A549 (cell line): Measurements from ENCODE around the gene CSTB. TPM values are rescaled to one million over a fixed set of nuclear protein-coding genes. Genes with fewer than 3 reads are reported as not detected.

Source experiments
- ATAC-seq, 2 experiments: fragments of 200-7000 bp in 1 of 2; fragments of >200 bp in 1 of 2; cut with Nextera tagmentation in 1 of 2; cut with Tn5 transposase in 1 of 2; 3 replicates each; pipeline versions ENCODE4 v1.8.0 to v1.9.1; 2018 to 2020; ENCODE audit warnings: mild to moderate bottlenecking in 1 of 2, moderate library complexity in 1 of 2
- CTCF ChIA-PET: fragments of 300-600 bp; sonication (Branson Sonifier 250); formaldehyde crosslinking; extraction: SDS; loops from one replicate; lab custom pipeline; 2021; ENCODE audit warnings: antibody characterized with exemption, inconsistent platforms; lab: Yijun Ruan, JAX
- POLR2A ChIA-PET: fragments of 350-600 bp; formaldehyde crosslinking; extraction: SDS; loops from one replicate; lab custom pipeline; 2021; ENCODE audit warnings: antibody characterized with exemption, inconsistent platforms; lab: Yijun Ruan, JAX
- DNase-seq, 2 experiments: peaks; one replicate each; pipeline versions ENCODE4 v3.0.0 to v3.0.0-alpha.2; 2011 to 2016; ENCODE audit warnings: low read depth in 1 of 2, low spot score in 1 of 2
- FAIRE-seq: peaks from 2 replicates; lab custom pipeline; 2011; peaks lifted over from hg19 to GRCh38; lab: Jason Lieb, UNC
- H3K27ac ChIP-seq, 2 experiments: fragments of >200 bp; sonication (Bioruptor Twin); formaldehyde crosslinking; 3 replicates each; pipeline ENCODE4 v1.5.1; 2016 to 2017
- H3K4me1 ChIP-seq: fragments of >200 bp; sonication (Bioruptor Twin); formaldehyde crosslinking; 3 replicates; pipeline ENCODE4 v1.6.1; 2016
- H3K4me2 ChIP-seq: fragments of >200 bp; sonication (Bioruptor Twin); formaldehyde crosslinking; 3 replicates; pipeline ENCODE4 v1.6.1; 2016
- H3K4me3 ChIP-seq: fragments of >200 bp; sonication (Bioruptor Twin); formaldehyde crosslinking; 3 replicates; pipeline ENCODE4 v1.5.1; 2016
- H3K9me3 ChIP-seq: fragments of >200 bp; sonication (Bioruptor Twin); formaldehyde crosslinking; 3 replicates; pipeline ENCODE4 v1.6.1; 2016
- ATOH8 ChIP-seq: fragments of 250-450 bp; sonication (Bioruptor Pico); IDR thresholded peaks from 2 replicates; pipeline ENCODE4 v1.5.0; 2020; ENCODE audit warnings: low read depth, mild to moderate bottlenecking, moderate library complexity
- CBX2 ChIP-seq: fragments of 200-600 bp; sonication (generic); IDR thresholded peaks from 2 replicates; pipeline ENCODE4 v1.6.1; 2016; ENCODE audit warnings: low read depth, mild to moderate bottlenecking, borderline replicate concordance
- CHD4 ChIP-seq: fragments of 200-600 bp; sonication (generic); IDR thresholded peaks from 2 replicates; pipeline ENCODE4 v1.6.1; 2016; ENCODE audit warnings: antibody characterized with exemption, mild to moderate bottlenecking, borderline replicate concordance
- CTCF ChIP-seq: fragments of >200 bp; sonication (Bioruptor Twin); formaldehyde crosslinking; IDR thresholded peaks from 3 replicates; pipeline ENCODE4 v1.5.1; 2016
- EHF ChIP-seq: fragments of 250-450 bp; sonication (Bioruptor Pico); IDR thresholded peaks from 2 replicates; pipeline ENCODE4 v1.5.0; 2020; ENCODE audit warnings: mild to moderate bottlenecking
- ELK1 ChIP-seq: fragments of 150-350 bp; IDR thresholded peaks from 2 replicates; pipeline ENCODE4 v1.6.1; 2014; ENCODE audit warnings: low read depth, mild to moderate bottlenecking, low read length
- HES2 ChIP-seq: fragments of >200 bp; sonication (Bioruptor Twin); formaldehyde crosslinking; IDR thresholded peaks from 2 replicates; pipeline ENCODE4 v1.6.1; 2016
- HMGXB4 ChIP-seq: fragments of 250-450 bp; sonication (Bioruptor Pico); IDR thresholded peaks from 2 replicates; pipeline ENCODE4 v1.5.0; 2021; ENCODE audit warnings: mild to moderate bottlenecking, moderate library complexity, borderline replicate concordance
- HOXB13 ChIP-seq: fragments of 250-450 bp; sonication (Bioruptor Pico); IDR thresholded peaks from 2 replicates; pipeline ENCODE4 v1.5.0; 2020; ENCODE audit warnings: low read depth, mild to moderate bottlenecking, moderate library complexity
- JUN ChIP-seq, 2 experiments: fragments of >200 bp; sonication (Bioruptor Twin); formaldehyde crosslinking; IDR thresholded peaks; 2 replicates in 1 of 2; 3 replicates in 1 of 2; pipeline ENCODE4 v1.6.1; 2016 to 2017
- MAX ChIP-seq: IDR thresholded peaks from 2 replicates; pipeline ENCODE4 v1.6.1; 2012
- MAZ ChIP-seq: fragments of 150-350 bp; IDR thresholded peaks from 2 replicates; pipeline ENCODE4 v1.6.1; 2014; ENCODE audit warnings: antibody characterized with exemption, low read depth, low read length, borderline replicate concordance
- NFE2L2 ChIP-seq: fragments of 150-350 bp; conservative IDR thresholded peaks from 2 replicates; pipeline ENCODE4 v1.6.1; 2014; ENCODE audit warnings: low read length
- POLR2AphosphoS2 ChIP-seq: conservative IDR thresholded peaks from 2 replicates; pipeline ENCODE4 v1.6.1; 2012; ENCODE audit warnings: low read length, improper control_type of control experiment, inconsistent platforms
- RAD21 ChIP-seq, 2 experiments: fragments of >200 bp in 1 of 2; sonication (Bioruptor Twin) in 1 of 2; formaldehyde crosslinking in 1 of 2; IDR thresholded peaks in 1 of 2; conservative IDR thresholded peaks in 1 of 2; 2 replicates in 1 of 2; 3 replicates in 1 of 2; pipeline ENCODE4 v1.6.1; 2012 to 2018; ENCODE audit warnings: inconsistent platforms in 1 of 2
- RARB ChIP-seq: fragments of 250-450 bp; sonication (Bioruptor Pico); IDR thresholded peaks from 2 replicates; pipeline ENCODE4 v1.8.0; 2021; ENCODE audit warnings: mild to moderate bottlenecking, moderate library complexity
- RNF2 ChIP-seq: fragments of 200-600 bp; sonication (generic); IDR thresholded peaks from 2 replicates; pipeline ENCODE4 v1.6.1; 2016; ENCODE audit warnings: low read depth, mild to moderate bottlenecking, antibody characterized with exemption, moderate library complexity, borderline replicate concordance
- TFCP2L1 ChIP-seq: fragments of 250-450 bp; sonication (Bioruptor Pico); IDR thresholded peaks from 2 replicates; pipeline ENCODE4 v1.5.0; 2021; ENCODE audit warnings: mild to moderate bottlenecking
- WGBS: methylation state at CpG from one replicate; pipeline ENCODE4 v1.1.6; 2017; ENCODE audit errors: missing lambda C conversion rate; 5-methylcytosine and 5-hydroxymethylcytosine counted together
- polyA plus RNA-seq, 4 experiments: library from polyadenylated mRNA; depleted of rRNA in 3 of 4; stranded (reverse); fragments of >200 nt; fragmentation: RNase III in 1 of 4; extraction: RNeasy Plus Mini Kit Qiagen cat#74134 plus additional on column Dnase treatment in 1 of 4; gene quantifications; 2 replicates in 3 of 4; 3 replicates in 1 of 4; pipeline ENCODE4 v1.2.3, GENCODE V29; 2011 to 2017

CSTB gene
- polyA plus RNA-seq, 2 of the 4 experiments (the other 2 are of a cell fraction) = 42.9 to 101 TPM

GRCh38 chr21:43734928-43735229, 41.2 kb downstream of the CSTB start:
- Histone ChIP-seq H3K4me1 (peaks cover 94% of the 10 kb centered on the region), H3K27ac (peak overlapping the region in 1 of 2 experiments; percentile 99; a peak in 4 of 6 replicates), H3K9me3 (no peaks in the 10 kb centered on the region), H3K4me3 (no peak overlapping the region), H3K4me2 (no peak overlapping the region)
- no peak for FAIRE-seq
- no peak for DNase-seq
- TF ChIP-seq ELK1 = no peak
- no peak for TF ChIP-seq CHD4
- no peak for TF ChIP-seq TFCP2L1 (CRISPR knock-in tag)
- TF ChIP-seq HOXB13 = no peak
- TF ChIP-seq JUN (IDR thresholded peaks at IDR 0.05) = no peak
- TF ChIP-seq RNF2 = no peak
- no peak for TF ChIP-seq MAZ
- no peak for TF ChIP-seq CTCF
- no peak for TF ChIP-seq RARB (CRISPR knock-in tag)
- TF ChIP-seq ATOH8 (CRISPR knock-in tag) = no peak
- no peak for TF ChIP-seq EHF (CRISPR knock-in tag)
- TF ChIP-seq NFE2L2 = no peak
- WGBS = 88% methylated on average over 7 of the region's 9 CpGs
- POLR2A ChIA-PET = no interaction called here
- no peak for ATAC-seq
- CTCF ChIA-PET = interaction anchor here (1.5 kb wide), 1 partner anchor 22 kb away, joined by 3 read pairs; no protein-coding TSS in a partner anchor

- ATAC-seq = peak in 1 of 2 experiments; percentile 6; a peak in 2 of 6 replicates
- DNase-seq = no peak
- peaks cover 94% of the 10 kb centered on the region for H3K4me1 ChIP-seq
- peak overlapping the region; percentile 93; the same call in 2 of the 3 replicates for H3K4me2 ChIP-seq
- CTCF ChIA-PET = interaction anchor here (1.5 kb wide), 1 partner anchor 21 kb away, joined by 3 read pairs; no protein-coding TSS in a partner anchor
- 88% methylated on average over 16 of the region's 25 CpGs for WGBS
- POLR2A ChIA-PET = no interaction called here
- FAIRE-seq = no peak
- TF ChIP-seq HMGXB4 (no peak), CBX2 (no peak)
- H3K9me3 ChIP-seq = no peaks in the 10 kb centered on the region
- peak overlapping the region; percentile 43 to 99; a peak in 4 of 6 replicates for H3K27ac ChIP-seq
- no peak overlapping the region for H3K4me3 ChIP-seq
These were observed 41.8 kb downstream of the CSTB start for GRCh38 chr21:43734131-43734927.

- FAIRE-seq = no peak
These were observed 42.5 kb downstream of the CSTB start for GRCh38 chr21:43733529-43734071.

More at GRCh38 chr21:43733529-43734071, 42.5 kb downstream of the CSTB start:
- DNase-seq (no peak), ATAC-seq (no peak)
- CTCF ChIA-PET = interaction anchor here (1.5 kb wide), 1 partner anchor 20 kb away, joined by 3 read pairs; no protein-coding TSS in a partner anchor
- Histone ChIP-seq H3K4me2 (peak overlapping the region; percentile 93; the same call in 2 of the 3 replicates), H3K4me3 (no peak overlapping the region), H3K27ac (peak overlapping the region; percentile 43 to 99; a peak in 4 of 6 replicates), H3K4me1 (peaks cover 94% of the 10 kb centered on the region)
- WGBS = 79% methylated on average over 13 of the region's 15 CpGs
- no peak for TF ChIP-seq MAX
- TF ChIP-seq HES2 = no peak
- TF ChIP-seq HOXB13 = no peak
- no peak for TF ChIP-seq POLR2AphosphoS2
- no peak for TF ChIP-seq RAD21 (conservative IDR thresholded peaks at IDR 0.05 in 1 of 2, IDR thresholded peaks at IDR 0.05 in 1 of 2)
- TF ChIP-seq, all 56 proteins: peak for 0
- POLR2A ChIA-PET = no interaction called here
- no peaks in the 10 kb centered on the region for H3K9me3 ChIP-seq
